Loucy (cell line): ENCODE results near the gene ARHGEF33.

Source experiments
- H2AFZ ChIP-seq: fragments of 200-600 bp; sonication (generic); 2 replicates; pipeline ENCODE4 v1.6.0; 2016; ENCODE audit warnings: antibody characterized with exemption, mild to moderate bottlenecking, low read length, moderate library complexity
- H3F3A ChIP-seq: fragments of 200-600 bp; 2 replicates; pipeline ENCODE4 v1.6.0; 2016; ENCODE audit warnings: antibody characterized with exemption, low read depth, mild to moderate bottlenecking
- H3K27me3 ChIP-seq: fragments of 200-600 bp; sonication (generic); 2 replicates; pipeline ENCODE4 v1.6.1; 2014; ENCODE audit warnings: low read length, mild to moderate bottlenecking; ENCODE audit not compliant: insufficient read depth, poor library complexity, severe bottlenecking
- H3K36me3 ChIP-seq: fragments of 200-600 bp; sonication (generic); 2 replicates; pipeline ENCODE4 v1.6.1; 2016; ENCODE audit warnings: low read length; ENCODE audit not compliant: insufficient read depth
- H3K4me1 ChIP-seq: fragments of 200-600 bp; sonication (generic); 2 replicates; pipeline ENCODE4 v1.5.1; 2014; ENCODE audit warnings: low read length, mild to moderate bottlenecking; ENCODE audit not compliant: insufficient read depth, poor library complexity, severe bottlenecking
- H3K4me2 ChIP-seq: fragments of 200-600 bp; sonication (generic); 2 replicates; pipeline ENCODE4 v1.6.0; 2014; ENCODE audit warnings: antibody characterized with exemption, low read length, low read depth, mild to moderate bottlenecking; ENCODE audit not compliant: poor library complexity, severe bottlenecking
- H3K4me3 ChIP-seq: fragments of 200-600 bp; sonication (generic); 2 replicates; pipeline ENCODE4 v1.5.1; 2014; ENCODE audit warnings: low read length, mild to moderate bottlenecking, mixed read lengths; ENCODE audit not compliant: poor library complexity, severe bottlenecking
- H3K79me2 ChIP-seq: fragments of 200-600 bp; sonication (generic); 2 replicates; pipeline ENCODE4 v1.6.1; 2014; ENCODE audit warnings: low read length; ENCODE audit not compliant: insufficient read depth
- H3K9ac ChIP-seq: fragments of 200-600 bp; sonication (generic); 2 replicates; pipeline ENCODE4 v1.6.0; 2014; ENCODE audit warnings: mild to moderate bottlenecking, low read depth, low read length, moderate library complexity; ENCODE audit not compliant: poor library complexity, severe bottlenecking
- H3K9me2 ChIP-seq: fragments of 200-600 bp; sonication (generic); replicated peaks from 2 replicates; pipeline ENCODE4 v1.6.1; 2016; ENCODE audit warnings: low read depth, low read length, mixed read lengths
- H3K9me3 ChIP-seq: fragments of 200-600 bp; sonication (generic); 2 replicates; pipeline ENCODE4 v1.6.1; 2014; ENCODE audit warnings: mild to moderate bottlenecking, antibody characterized with exemption, low read length, low read depth; ENCODE audit not compliant: insufficient read depth
- H4K20me1 ChIP-seq: fragments of 200-600 bp; sonication (generic); 2 replicates; pipeline ENCODE4 v1.6.0; 2014; ENCODE audit warnings: antibody characterized with exemption, low read length, mild to moderate bottlenecking; ENCODE audit not compliant: insufficient read depth, poor library complexity, severe bottlenecking
- CTCF ChIP-seq: fragments of 200-600 bp; sonication (generic); conservative IDR thresholded peaks from 2 replicates; pipeline ENCODE4 v1.5.1; 2014; ENCODE audit warnings: mild to moderate bottlenecking, antibody characterized with exemption, low read length
- EZH2phosphoT487 ChIP-seq: fragments of 200-600 bp; IDR thresholded peaks from 2 replicates; pipeline ENCODE4 v1.6.1; 2018; ENCODE audit warnings: antibody characterized with exemption, mild to moderate bottlenecking, moderate library complexity, borderline replicate concordance

Gene ARHGEF33

DNA sequence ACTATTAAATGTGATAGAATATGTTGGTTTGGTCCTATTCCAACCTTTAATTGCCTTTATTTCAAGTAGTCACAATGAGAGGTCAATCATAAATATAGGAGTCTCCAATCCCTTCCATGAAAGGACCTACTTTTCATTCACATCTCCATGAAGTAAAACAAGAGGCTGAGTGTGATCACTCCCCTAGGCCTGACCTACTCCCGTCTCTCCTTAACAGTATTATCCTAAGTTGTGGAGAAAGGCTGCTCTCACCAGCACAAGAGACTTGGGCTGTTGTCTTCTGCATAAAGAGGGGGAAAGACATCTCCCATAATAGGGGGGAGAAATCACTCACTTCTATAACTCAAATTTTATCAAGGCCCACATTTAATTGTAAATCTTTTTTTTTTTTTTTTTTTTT, 125.7 kb downstream of the ARHGEF33 start:
- H3K4me2 ChIP-seq = no peak overlapping the region
- peaks cover 3% of the 10 kb centered on the region for H3K4me1 ChIP-seq
- H3K9ac ChIP-seq = no peak overlapping the region
- no peaks in the 10 kb centered on the region for H3K9me2 ChIP-seq
- no peaks in the 10 kb centered on the region for H3K9me3 ChIP-seq
- H3K27me3 ChIP-seq = no peaks in the 10 kb centered on the region
- H3K4me3 ChIP-seq = no peak overlapping the region
- no peak overlapping the region for H2AFZ ChIP-seq
- no peaks in the 10 kb centered on the region for H4K20me1 ChIP-seq
- no peak for TF ChIP-seq EZH2phosphoT487
- no peak for TF ChIP-seq CTCF
- no peaks in the 10 kb centered on the region for H3F3A ChIP-seq
- H3K79me2 ChIP-seq = no peaks in the 10 kb centered on the region
- H3K36me3 ChIP-seq = peaks cover 20% of the 10 kb centered on the region; the same call in 1 of the 2 replicates

DNA sequence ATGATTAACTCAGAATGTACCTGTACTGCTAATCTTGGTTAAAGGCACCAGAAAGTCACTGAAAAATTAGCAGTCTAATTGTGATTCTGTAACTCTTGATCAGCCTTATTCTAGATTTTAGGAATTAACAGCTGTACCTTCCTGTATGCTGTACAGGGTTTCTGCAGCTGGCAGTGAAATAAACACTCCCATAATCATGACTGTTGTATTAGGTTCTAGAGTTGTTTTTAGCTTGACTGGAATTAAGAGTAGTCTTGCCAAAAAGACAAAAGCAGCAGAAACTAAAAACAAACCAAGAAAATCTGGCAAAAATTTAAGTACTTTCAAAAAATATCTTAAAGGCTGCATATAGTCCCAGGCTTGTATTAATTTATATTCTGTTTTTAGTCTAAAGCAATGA, 127.7 kb downstream of the ARHGEF33 start:
- Histone ChIP-seq H3K27me3 (no peaks in the 10 kb centered on the region), H2AFZ (no peak overlapping the region), H4K20me1 (no peaks in the 10 kb centered on the region), H3K79me2 (no peaks in the 10 kb centered on the region), H3F3A (no peaks in the 10 kb centered on the region), H3K4me1 (peaks cover 3% of the 10 kb centered on the region), H3K9me3 (no peaks in the 10 kb centered on the region), H3K9ac (no peak overlapping the region), H3K4me2 (no peak overlapping the region), H3K9me2 (no peaks in the 10 kb centered on the region), H3K4me3 (no peak overlapping the region), H3K36me3 (peaks cover 14% of the 10 kb centered on the region)
- no peak for TF ChIP-seq CTCF
- TF ChIP-seq EZH2phosphoT487 = no peak

- Histone ChIP-seq H3K79me2 (no peaks in the 10 kb centered on the region), H3K4me3 (no peak overlapping the region), H3F3A (no peaks in the 10 kb centered on the region), H3K9me2 (no peaks in the 10 kb centered on the region), H2AFZ (no peak overlapping the region), H4K20me1 (no peaks in the 10 kb centered on the region), H3K9ac (no peak overlapping the region), H3K36me3 (peaks cover 13% of the 10 kb centered on the region), H3K4me2 (no peak overlapping the region), H3K27me3 (no peaks in the 10 kb centered on the region), H3K4me1 (peaks cover 3% of the 10 kb centered on the region), H3K9me3 (no peaks in the 10 kb centered on the region)
- TF ChIP-seq EZH2phosphoT487 (no peak), CTCF (no peak)
Measured at GRCh38 chr2:39018638-39019037, 129.0 kb downstream of the ARHGEF33 start.
